ENCODE data around the gene MMP7. TPM values are rescaled to one million over a fixed set of nuclear protein-coding genes. Genes with fewer than 3 reads are reported as not detected.

MMP7 gene
- total and polyA plus RNA-seq, 4 donors = 0.99 to 1.8 (median 1.4) TPM; not detected in 1

- Histone ChIP-seq H3K9me3 (ENCODE audit: control insufficient read depth in 4 of 4, low read length in 3 of 4) (peaks cover 0 to 7% (median 2%) of the 10 kb centered on the region in 4 donors), H3K4me1 (ENCODE audit: control insufficient read depth in 4 of 4, insufficient read depth in 4 of 4, low read length in 3 of 4) (no peaks in the 10 kb centered on the region), H3K27me3 (ENCODE audit: control insufficient read depth in 4 of 4, insufficient read depth in 4 of 4, low read length in 3 of 4) (no peaks in the 10 kb centered on the region), H3K36me3 (ENCODE audit: control insufficient read depth in 4 of 4, insufficient read depth in 3 of 4, low read depth in 1 of 4, low read length in 3 of 4) (no peaks in the 10 kb centered on the region), H3K4me3 (ENCODE audit: low read depth in 1 of 3, low read length in 3 of 3) (no peak overlapping the region), H3K9ac (ENCODE audit: low read depth in 1 of 2, low read length in 2 of 2) (no peak overlapping the region), H3K27ac (ENCODE audit: low read depth in 1 of 2, low read length in 2 of 2) (no peak overlapping the region)
- no peak for DNase-seq (ENCODE audit: low spot score)
- WGBS = 90% methylated on average over 3 of the region's 3 CpGs
- TF ChIP-seq HNF4A (conservative IDR thresholded peaks at IDR 0.05) (no peak), RAD21 (IDR thresholded peaks at IDR 0.05) (no peak), TAF1 (conservative IDR thresholded peaks at IDR 0.05) (no peak), NR2F2 (IDR thresholded peaks at IDR 0.05) (no peak), RXRA (IDR thresholded peaks at IDR 0.05) (no peak), REST (IDR thresholded peaks at IDR 0.05) (no peak), YY1 (IDR thresholded peaks at IDR 0.05) (no peak), ZBTB33 (IDR thresholded peaks at IDR 0.05) (no peak)
Measured at GRCh38 chr11:102568851-102569250, 38.3 kb upstream of the MMP7 start.

- H3K9ac ChIP-seq (ENCODE audit: low read depth in 1 of 2, low read length in 2 of 2) = no peak overlapping the region
- WGBS = 61% methylated on average over 1 of the region's 1 CpG
- no peak for DNase-seq (ENCODE audit: low spot score)
Measured at GRCh38 chr11:102566112-102566511, 35.6 kb upstream of the MMP7 start.

More at GRCh38 chr11:102566112-102566511, 35.6 kb upstream of the MMP7 start:
- TF ChIP-seq ZBTB33 (IDR thresholded peaks at IDR 0.05) (no peak), SP1 (IDR thresholded peaks at IDR 0.05) (no peak)
- H3K4me1 ChIP-seq (ENCODE audit: control insufficient read depth in 4 of 4, insufficient read depth in 4 of 4, low read length in 3 of 4) = no peaks in the 10 kb centered on the region
- no peak overlapping the region for H3K27ac ChIP-seq (ENCODE audit: low read depth in 1 of 2, low read length in 2 of 2)
- H3K36me3 ChIP-seq (ENCODE audit: control insufficient read depth in 4 of 4, insufficient read depth in 3 of 4, low read depth in 1 of 4, low read length in 3 of 4) = no peaks in the 10 kb centered on the region
- H3K9me3 ChIP-seq (ENCODE audit: control insufficient read depth in 4 of 4, low read length in 3 of 4) = peaks cover 0 to 7% (median 2%) of the 10 kb centered on the region in 4 donors
- no peaks in the 10 kb centered on the region for H3K27me3 ChIP-seq (ENCODE audit: control insufficient read depth in 4 of 4, insufficient read depth in 4 of 4, low read length in 3 of 4)
- H3K4me3 ChIP-seq (ENCODE audit: low read depth in 1 of 3, low read length in 3 of 3) = no peak overlapping the region
